Middle frontal gyrus (tissue), 1 donor: ENCODE data around the gene RTL5.

ENCODE experiments used
- DNase-seq: peaks from one replicate; pipeline ENCODE4 v3.0.0-alpha.2; 2015; ENCODE audit warnings: low spot score; ENCODE audit errors: extremely low spot score

The RTL5 gene

DNA sequence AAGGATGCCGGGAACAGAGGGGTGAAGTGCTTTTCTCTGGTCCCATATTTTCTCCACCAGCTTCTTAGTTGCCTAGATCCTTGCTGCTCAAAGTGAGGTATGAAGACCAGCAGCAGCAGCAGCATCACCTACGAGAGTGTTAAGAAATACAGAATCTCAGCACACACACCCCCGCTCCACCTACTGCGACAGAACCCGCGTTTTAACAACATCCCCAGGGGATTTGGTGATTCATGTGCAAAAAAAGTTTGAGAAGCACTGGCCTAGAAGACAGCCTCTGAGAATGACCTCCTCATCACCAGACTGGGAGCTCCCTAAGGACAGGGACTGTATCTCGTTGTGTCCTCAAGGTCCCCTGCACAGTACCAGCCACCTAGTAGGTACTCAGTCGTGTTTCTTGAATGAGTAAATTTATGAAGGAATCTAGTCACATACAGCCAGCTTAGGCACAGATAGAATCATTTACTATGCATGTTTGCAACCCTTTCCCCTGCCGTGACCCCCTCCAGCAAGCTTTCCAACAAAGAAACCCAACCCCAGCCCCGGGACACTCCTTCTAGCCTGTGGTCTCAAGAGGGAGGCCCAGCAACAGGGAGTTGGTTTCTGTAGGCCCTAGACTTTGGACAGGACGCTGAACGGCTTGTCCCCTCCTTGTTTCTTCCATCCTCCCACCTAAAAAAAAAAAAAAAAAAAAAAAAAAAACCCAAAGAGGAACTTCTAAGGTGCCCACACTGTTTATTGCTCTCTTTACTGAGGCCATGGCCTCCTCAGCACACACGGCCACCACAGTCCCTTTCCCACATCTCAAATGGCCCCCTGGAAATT is 21.5 kb downstream of the RTL5 start:
- no peak for DNase-seq

DNA sequence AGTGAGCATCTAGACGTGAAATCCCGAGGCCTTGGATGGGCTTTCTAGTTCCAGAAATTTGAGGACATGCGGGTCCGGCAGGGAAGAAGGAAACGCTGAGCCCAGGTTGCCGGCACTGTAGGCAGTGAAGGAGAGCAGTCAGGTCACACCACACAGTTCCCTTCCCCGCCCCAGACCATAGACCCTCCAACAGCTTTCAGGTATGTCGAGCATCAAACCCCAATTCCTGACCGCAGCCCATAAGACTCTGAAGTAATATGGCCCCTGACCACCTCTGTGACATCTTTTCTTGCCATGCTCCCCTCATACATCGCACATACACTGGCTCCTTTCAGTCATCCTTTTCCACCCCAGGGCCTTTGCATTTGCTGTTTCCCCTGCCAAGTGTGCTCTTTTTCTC is 23.0 kb downstream of the RTL5 start:
- DNase-seq, result no peak

DNA sequence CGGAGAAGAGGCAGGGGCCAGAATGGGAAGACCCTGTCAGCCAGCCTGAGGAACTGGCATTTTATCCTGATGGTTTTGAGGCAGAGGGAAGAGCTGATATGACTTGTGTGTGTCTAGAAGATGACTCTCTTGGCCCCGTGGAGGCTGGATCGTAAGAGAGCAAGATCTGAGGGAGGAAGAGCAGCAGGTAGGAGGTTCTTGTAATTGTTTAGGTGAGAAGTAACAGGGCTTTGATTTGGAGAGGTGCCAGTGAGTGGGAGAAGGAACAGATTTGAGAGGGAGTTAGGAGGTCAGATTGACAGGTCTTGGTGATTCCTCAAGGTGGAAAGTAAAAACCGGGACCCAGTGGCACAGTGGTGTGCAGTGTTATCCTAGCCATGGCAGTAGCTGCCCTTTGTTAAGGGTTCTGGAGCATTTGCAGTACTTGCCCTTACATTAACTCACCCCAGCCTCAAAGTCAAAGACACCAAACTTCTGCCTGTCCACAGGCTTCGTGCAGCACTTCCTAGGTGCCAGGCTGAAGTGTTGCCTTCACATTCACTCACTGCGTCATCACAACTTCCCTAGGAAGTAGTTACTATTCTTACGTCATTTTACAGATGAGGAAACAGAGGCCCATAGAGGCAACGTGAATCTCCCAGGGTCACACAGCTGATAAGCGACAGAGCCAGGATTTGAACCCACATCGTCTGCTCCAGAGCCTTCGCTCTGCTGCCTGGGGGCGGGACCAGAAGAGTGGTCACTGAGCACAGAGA is 23.7 kb downstream of the RTL5 start:
- DNase-seq, result no peak

DNA sequence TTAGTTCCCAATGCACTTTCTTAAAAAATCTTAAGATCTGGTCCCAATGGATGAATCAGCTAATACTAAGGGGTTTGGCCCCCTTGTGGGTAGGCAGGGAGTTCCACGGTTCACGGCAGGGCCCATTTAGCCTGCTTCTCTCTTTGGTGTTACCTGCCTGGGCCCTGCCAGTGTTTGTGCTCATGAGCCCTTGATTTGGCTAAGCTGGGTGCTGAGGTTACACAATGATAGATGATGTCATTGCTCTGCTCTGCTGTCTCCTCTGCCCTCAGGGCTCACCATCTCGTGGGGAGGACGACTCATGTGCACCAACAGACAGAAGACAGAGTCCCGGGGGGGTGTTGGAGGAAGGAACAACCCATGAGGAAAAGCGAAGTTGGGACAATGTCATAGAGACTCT is 24.4 kb downstream of the RTL5 start:
- DNase-seq, result no peak

DNA sequence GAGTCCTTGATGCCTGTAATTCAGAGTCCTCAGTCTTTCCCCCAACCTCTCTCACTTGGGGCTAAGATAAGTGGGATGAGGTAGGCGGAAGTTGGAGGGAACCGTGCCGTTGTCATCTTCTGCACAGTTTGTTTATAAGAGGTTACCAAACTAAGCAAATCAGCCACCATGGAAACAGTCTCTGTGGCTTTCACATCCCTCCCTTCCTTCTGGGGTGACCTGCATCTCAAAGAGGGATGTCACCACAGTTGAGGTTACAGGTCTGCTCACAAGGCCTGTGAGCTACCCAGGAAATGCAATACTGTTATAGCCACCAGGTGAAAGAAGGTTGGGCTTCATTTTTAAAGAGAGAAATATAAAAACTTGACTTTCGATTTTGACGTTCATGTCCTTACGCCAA is 26.3 kb downstream of the RTL5 start:
- DNase-seq, result no peak

DNA sequence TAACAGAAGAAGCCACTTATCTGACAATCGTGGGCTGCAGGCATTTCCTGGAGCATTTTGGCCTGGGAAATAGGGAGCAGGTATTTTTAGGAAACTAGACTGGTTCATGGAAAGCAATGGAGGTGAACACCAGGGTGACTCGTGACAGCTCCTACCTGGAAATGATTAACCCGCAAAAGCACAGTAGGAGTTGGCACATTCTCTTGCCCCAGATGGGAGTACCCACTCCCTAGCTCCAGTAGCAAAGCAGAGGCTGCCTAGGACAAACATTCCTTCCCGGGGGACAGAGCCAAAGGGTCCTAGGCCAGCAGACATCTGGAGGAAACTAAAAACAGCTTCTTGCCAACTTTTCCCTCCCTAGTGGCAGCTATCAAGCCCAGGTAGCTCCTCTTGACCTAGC is 29.0 kb downstream of the RTL5 start:
- DNase-seq, result no peak

DNA sequence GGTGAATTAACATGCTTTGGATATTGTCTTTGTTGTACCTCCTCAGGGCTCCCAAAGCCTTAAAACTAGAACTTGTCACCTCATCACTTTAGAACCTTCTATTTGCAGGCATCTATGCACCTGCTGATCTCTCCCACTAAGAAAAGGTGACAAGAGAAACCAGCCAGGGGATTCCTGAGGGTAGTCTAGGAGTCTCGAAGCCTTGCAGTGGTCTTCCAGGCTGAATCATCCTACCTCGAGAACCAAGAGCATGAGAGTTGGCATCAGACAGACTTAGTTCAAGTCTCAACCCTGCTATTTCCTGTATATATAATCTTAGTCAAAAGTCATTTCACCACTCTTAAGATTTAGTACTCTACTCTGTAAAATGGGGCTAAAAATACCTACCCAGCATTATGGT is 29.6 kb downstream of the RTL5 start:
- no peak for DNase-seq

DNA sequence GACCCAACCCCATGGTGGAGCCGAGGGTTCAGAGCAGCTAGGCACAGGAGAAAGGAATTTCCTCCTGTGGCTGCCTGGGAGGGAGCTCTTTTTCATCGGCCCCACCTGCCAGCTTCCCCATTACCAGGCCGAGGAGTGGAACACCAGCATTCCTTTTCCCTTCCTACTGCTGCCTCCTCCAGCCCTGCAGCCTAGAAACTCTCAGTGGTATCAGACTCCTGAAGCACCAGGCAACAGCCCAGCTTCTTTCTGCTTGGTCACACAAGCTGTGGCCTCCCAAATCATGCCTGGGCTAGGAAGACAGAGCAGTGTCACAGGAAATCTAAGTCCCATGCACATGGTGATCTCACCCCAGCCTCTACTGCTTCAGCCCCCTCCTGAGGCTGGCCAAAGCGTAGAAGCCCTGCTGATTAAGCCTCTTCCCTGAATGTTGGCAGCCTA is 30.1 kb downstream of the RTL5 start:
- no peak for DNase-seq

DNA sequence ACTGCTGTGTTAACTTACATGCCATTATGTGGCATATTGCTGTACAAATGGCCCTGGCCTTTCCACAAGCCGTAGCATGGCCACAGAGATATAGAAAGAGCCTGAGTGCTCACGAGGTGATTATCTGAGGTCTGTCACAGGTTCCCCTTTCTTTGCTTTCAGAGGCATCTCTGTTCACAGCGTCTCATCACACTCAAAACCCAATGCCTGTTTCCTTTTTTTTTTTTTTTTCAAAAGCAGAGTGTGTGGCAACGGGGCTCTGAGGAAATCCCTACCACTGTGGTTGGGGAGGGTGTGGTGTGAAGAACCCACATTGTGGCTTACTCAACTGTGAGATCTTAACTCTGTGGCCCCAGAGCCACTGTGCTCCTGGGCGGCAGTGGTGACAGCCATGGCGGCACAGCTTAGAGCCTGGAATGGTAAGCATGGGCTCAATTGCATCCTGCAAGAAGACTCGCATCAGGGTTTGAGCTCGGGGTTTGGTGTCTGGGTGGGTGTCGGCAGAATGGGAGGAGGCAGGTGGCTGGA is 30.8 kb downstream of the RTL5 start:
- DNase-seq, result no peak

DNA sequence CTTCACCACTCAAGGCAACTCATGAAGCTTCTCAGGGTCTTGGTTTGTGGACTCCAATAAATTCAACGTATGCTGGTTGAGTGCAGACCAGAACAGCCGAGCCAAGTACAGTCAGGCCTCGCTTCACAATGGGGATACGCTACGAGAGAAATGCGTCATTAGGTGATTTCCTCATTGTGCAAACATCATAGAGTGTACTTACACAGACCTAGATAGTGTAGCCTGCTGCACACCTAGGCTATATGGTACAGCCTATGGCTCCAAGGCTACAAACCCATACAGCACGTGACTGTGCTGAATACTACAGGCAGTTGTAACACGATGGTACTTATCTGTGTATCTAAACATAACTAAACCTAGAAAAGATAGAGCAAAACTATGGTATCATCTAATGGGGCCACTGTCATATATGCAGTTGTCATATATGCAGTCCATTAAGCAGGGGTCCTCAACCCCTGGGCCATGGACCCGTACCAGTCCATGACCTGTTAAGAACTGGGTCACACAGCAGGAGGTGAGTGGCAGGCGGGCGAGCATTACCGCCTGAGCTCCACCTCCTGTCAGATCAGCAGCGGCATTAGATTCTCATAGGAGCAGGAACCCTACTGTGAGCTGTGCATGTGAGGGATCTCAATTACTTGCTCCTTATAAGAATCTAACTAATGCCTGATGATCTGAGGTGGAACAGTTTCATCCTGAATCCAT is 31.5 kb downstream of the RTL5 start:
- DNase-seq, result no peak

DNA sequence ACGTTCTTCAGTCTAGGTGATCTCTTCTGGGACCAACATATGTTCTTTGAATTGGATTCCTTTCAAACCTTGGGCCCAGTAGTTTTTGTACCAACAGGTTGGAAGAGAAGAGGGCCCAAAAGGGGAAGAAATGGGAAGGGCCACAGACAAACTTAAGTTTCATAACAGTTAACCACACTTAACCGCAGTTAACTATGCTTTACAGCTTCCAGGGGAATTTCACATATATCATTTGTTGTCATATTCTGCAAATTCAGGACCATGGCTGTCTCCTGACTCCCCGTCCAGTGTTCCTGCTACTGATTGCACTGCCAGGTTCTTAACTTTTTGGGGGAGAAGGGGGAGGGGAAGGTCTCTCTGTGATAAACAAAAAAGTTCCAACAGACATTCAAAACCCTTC is 34.6 kb downstream of the RTL5 start:
- no peak for DNase-seq

DNA sequence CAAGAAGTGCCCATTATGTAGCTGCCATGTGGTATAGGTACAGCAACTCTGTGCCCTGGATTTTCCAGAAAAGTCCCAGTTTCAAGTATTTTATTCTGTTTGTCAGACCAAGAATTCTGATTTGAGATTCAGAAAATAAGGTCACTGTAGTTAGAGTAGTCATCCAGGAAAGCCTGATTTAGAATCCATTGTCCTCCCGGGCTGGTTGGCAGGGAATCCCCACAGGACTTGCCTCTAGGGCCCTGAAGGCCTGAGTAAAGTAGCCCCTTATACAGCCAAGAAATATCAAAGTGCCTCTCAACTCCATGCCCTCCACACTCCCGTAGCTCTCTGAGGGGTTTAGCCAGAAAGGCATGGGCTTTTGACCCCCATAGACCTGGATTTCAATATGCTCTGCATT is 36.3 kb downstream of the RTL5 start:
- DNase-seq, result no peak

DNA sequence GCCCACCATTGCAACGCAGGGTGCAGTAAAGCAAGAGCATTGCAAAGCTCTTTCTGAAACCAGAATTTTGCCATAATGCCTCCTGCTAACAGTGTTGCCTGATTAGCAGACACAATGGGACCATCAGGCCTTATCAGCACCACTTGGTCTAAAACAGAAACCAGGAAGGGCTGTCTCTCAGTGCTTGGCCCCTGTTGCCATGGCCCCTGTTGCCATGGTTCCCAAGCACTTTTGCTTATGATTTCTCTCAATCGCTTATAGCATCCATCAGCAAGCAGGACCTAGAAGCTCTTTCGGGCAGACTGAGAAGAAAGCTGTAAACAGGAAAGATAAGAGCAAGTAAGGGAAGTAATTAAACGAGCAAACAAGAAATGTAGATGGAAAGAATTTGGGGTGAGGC is 36.8 kb downstream of the RTL5 start:
- no peak for DNase-seq

DNA sequence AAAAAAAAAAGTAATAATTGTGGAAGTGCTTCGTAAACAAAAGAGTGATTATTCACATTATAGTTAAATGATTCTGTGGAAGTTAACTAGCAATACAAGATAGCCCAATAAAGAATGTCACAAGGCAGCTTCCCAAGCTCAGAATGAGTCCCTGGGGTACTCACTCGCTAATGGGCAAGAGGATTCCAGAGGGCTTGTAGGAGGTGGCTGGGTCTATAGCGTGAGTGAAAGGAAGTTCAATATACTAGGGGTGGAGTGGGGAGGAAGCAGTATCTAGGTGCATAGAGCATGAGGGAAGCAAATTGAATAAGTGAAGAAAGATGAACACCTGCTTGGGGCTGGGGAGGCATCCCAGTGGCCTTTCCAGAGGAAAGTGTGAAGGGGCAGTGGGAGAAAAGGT is 42.5 kb downstream of the RTL5 start:
- no peak for DNase-seq

DNA sequence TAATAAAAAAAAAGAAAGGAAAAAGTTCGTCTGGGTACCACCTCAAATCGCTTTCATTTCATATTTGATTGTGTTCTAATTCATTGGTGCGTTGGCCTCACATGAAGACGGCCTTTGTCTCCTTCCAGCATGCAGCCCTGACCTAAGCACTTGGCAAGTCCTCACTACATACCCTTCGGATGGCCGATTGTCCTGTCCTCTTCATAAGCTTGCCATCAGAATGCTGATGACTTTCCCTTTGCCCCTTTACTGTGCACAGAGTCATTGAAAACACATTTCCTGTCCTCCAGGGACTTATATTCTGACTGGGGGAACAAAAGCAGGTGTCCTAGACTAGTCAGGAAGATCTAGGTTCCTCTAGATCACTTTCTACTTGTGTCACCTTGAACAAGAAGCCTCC is 43.0 kb downstream of the RTL5 start:
- no peak for DNase-seq

DNA sequence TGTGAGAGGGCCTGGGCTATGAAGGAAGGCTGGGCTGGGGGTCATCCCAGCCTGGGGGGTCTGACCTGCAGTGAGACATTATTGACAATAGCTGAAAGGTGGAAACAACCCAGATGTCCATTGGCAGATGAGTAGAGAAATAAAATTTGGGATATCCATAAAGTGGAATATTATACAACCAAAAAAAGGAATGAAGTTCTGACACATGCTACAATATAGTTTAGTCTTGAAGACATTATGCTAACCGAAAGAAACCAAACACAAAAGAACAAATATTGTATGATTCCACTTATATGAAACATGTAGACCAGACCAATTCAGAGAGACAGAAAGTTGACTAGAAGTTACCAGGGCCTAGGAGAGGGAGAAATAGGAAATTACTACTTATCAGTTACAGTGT is 44.7 kb downstream of the RTL5 start:
- no peak for DNase-seq

DNA sequence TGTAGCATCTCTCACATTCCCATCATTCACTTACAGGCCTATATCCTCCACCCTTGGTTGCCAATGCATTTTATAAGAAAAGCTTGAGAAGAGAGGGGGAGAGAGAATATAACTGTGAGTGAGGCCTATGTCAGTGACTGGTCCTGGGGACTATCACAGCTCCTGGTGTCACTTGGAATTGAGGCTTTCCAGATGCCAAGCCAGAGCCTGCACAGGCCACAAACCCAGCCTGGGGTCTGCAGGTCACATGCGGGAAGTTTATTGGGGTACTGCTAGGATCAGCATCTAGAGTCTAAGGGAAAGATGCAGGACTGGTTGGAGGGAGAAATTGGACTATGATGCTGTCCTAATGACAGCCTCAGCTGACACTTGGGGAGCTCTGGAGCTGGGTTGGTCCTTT is 47.6 kb downstream of the RTL5 start:
- no peak for DNase-seq

DNA sequence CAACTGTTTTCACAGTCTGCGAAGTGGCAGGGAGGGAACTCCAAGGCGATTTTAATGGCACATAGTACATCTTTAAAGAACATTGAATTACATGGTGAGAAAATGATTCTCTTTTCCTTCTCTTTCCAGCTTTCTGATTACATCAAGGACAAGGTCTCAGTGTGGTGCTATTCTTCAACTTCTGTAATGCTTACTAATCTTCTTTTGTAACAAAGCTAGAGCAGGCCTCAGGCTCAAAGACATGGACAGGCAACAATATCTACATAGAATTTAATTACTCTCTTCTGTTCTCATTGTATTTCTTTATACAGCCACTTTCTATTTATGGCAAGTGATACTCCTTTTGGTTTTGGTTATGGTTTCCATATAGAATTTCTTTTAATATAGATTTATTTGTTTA is 48.4 kb downstream of the RTL5 start:
- no peak for DNase-seq

DNA sequence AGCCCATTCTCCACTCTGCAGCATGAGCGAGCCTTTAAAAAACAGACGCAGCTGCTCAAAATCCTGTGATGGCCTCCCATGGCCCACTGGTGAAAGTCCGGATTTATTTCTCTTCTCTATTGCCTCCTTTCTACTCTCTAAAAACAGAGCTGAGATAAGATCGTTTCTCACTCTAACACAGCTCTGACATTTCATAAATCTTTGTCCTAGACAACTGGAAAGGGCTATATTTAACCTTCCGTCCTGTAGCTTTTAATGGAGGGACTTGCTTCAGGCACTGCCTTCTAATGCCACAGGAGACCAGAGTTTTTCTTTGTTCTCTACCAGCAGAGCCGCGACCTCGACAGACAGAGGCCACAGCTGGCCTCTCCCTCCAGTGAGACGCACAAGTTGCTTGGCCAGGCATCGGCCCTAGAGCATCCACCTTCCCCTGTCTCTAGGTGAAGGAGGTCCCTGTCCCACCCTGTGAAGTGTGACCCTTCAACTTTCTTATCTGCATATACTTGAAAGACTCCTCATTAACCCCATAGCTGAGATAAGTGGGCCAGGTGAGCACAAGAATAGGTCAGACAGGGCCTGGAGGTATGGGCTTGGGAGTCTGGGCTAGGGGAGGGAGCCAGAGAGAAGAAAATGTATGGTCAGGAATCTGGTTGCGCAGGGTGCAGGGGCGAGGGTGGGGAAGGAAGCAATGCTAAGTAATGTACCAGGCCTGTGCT is 50.0 kb downstream of the RTL5 start:
- DNase-seq, result no peak

DNA sequence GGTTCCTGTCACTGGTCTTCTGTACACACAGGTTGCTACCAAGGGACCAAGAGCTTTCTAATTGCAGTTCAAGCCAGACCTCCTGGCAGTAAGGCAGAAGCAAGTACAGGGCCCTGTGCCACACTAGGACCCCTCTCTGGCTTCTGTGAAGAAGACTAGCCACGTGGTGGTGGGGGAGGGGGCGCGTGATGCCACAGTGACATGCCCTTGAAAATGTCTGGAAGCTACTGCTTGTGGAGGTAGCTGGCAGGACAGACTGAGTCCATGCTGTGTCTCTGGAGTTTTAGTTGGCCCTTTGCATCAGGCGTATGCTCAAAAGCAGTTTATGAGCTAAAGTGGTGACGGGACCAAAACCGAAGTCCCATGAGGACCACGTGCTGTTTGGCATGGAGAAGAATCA is 50.9 kb downstream of the RTL5 start:
- DNase-seq, result no peak

DNA sequence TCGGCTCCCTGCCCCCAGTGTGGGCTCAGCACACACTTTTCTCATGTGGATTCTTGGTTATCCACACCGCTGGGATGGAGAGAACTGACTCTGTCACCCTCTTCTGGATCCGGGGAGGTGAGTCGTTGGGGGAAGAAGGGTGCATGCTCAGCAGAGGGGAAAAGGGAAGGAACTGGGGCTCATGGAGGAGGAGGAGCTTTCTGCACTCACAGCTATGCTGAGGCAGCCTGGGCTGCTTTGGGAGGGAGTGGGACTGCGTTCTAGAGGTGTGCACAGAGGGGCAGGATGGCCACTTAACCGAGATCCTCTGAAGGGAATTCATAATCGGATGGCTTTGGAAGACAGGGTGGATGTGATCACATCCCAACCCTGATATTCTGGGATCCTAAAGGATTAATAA is 51.6 kb downstream of the RTL5 start:
- DNase-seq, result no peak
